DND-41 (cell line): ENCODE data around the gene NUCB2.

Source experiments
- CTCF ChIP-seq: IDR thresholded peaks from 2 replicates; pipeline ENCODE4 v1.5.1; 2012; ENCODE audit warnings: borderline replicate concordance, low read length, moderate library complexity, mild to moderate bottlenecking; ENCODE audit not compliant: poor library complexity, severe bottlenecking; ENCODE audit errors: extremely low read depth
- EZH2 ChIP-seq: IDR thresholded peaks from 3 replicates; pipeline ENCODE4 v1.6.1; 2012; ENCODE audit warnings: borderline replicate concordance, low read depth, mild to moderate bottlenecking, moderate library complexity, low read length, inconsistent platforms; ENCODE audit not compliant: severe bottlenecking

- TF ChIP-seq CTCF (no peak), EZH2 (peak; percentile 66)
Observed at GRCh38 chr11:17352950-17353820, 76.6 kb downstream of the NUCB2 start.
